Activated CD8-positive, alpha-beta memory T cell treated with anti-CD3 and anti-CD28 coated beads, Interleukin-2, amount 50 U/mL, for 24 hours (primary cell): ENCODE measurements around the gene ADGRL3.
"Not testable (repeated sequence)": the region's sequence is repeated elsewhere in the genome, so short reads cannot be mapped to it uniquely, and the experiment has no call there.

ENCODE experiments used
- DNase-seq: peaks from one replicate; pipeline ENCODE4 v3.0.0-alpha.2; 2020; ENCODE audit errors: extremely low read depth

Gene ADGRL3

DNA sequence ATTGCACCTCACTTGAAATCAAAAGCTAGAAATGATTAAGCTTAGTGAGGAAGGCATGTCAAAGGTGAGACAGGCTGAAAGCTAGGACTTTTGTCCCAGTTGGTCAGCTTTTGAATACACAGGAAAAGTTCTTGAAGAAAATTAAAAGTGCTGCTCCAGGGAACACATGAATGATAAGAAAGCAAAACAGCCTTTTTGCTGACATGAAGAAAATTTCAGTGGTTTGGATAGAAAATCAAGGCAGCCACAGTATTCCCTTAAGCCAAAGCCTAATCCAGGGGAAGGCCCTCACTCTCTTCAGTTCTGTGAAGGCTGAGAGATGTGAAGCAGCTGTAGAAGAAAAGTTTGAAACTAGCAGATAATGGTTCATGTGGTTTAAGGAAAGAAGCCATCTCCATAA, 150.8 kb downstream of the ADGRL3 start:
- no peak for DNase-seq

DNA sequence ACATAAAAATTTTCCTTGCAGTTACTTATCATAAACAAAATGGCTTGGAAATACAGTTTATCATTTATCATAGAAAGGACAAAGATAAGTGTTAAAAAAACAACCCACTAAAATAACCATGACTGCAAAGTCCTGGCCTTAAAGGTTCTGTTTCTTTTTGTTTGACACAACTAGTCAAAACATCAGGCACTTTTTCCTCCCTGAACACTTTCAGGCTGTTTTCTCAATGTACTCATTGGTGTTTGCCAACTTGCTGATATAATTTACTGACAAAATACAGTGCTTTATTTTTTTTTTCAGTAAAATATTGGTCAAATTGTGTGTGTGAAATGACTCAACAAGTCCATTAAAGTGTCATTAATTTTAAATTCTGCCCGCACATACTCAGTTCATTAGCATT, 156.6 kb downstream of the ADGRL3 start:
- DNase-seq: no peak

DNA sequence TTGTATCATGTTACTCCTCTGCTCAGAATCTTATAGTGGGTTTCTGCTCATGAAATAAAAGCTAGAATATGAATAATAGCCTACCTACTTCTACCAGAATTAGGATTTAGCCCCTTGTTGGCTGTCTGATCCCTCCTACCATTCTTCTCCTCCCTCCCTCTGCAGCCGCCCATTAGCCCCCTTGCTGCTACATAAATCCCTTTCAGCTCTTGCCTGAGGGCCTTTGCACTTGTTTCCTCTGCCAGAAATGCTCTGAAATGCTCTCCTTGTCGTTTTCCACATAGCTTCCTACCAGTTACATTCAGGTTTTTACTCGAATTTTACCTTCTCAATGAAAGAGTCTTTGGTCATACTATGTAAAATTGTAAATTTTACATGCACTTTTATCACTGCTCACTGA, 159.2 kb downstream of the ADGRL3 start:
- no peak for DNase-seq

DNA sequence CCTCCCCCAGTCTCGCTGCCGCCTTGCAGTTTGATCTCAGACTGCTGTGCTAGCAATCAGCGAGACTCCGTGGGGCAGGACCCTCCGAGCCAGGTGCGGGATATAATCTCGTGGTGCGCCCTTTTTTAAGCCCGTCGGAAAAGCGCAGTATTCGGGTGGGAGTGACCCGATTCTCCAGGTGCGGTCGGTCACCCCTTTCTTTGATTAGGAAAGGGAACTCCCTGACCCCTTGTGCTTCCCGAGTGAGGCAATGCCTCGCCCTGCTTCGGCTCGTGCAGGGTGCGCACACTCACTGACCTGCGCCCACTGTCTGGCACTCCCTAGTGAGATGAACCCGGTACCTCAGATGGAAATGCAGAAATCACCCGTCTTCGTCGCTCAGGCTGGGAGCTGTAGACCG, 172.7 kb downstream of the ADGRL3 start:
- DNase-seq: not testable (repeated sequence)

DNA sequence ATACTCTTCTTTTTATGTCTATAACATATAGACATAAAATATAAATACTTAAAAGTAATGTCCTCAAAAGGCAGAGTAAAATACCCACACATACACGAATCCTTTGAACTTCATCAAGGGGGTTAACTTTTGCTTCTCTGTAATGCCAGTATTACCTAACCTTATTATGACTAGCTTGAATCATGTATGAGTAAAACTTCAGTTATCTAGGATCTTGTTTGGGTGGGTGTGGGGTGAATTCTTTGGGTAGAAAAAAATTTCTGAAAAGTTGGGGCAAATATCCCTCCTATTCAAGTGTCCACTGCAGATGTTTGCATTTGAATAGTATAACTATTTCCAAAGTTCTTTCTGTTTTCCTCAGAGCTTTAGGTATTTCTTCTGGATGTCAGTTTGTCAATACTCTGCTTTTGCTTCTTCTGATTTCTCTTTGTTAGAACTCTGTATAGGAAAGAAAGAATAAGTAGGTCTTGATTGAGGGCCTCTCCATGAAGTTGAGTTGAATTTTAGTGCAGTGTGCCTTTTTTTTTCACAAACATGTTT, 173.8 kb downstream of the ADGRL3 start:
- DNase-seq: no peak

DNA sequence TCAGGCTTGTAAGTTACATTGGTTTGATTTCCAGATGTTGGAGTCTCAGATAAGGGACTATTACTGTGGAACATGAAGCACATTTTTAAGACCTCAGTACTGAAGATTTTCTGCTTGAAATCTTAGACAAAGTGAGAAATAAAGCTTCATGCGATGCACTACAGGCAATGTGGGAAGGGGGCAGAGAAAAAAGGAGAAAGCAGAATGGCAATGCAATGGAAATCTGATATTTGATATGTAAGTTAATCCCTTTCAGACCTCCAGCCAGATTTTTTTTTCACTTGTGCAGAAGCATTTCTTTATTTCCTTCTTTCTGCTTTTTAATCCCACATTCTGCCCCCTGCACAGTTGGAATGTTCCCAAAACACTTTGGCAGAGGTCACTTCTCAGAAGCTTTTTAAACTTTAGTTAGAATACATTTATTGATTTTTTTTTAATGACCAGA, 174.3 kb downstream of the ADGRL3 start:
- no peak for DNase-seq

DNA sequence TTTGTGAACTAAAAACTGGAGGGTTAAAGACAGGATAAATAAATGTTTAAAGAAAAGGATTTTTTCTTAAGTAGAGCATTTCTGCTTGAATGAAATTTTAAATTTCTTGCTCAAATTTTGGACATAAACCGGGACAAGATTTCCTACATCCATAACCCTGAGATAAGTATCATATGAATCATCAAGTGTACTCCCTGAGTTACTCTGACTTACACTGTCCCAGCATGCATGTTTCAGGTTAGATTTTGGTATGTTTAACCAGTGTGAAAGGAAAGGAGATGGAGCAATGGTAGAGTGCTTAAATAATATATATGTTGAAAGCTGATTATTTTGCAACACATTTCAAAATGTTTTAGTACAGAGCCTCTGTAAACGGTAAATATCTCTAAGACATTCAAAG, 175.2 kb downstream of the ADGRL3 start:
- DNase-seq: no peak

DNA sequence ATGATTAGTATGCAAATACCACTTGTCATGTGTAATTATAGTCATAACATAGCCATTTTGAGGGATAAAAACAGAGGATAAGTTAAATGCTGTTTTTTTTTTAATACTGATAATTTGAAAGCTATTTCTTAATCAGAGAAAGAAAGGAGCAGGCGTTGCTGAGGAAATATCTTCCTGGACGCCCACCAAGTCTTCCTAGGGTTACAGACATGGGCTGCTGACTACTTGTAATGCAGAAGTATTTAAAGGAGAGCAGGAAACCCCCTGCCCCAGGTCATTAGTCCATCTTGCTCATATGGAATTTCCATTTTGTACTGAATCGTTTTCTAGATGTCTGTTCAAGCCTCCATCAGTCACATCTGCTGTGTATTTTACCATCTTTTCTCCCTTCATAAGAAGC, 176.2 kb downstream of the ADGRL3 start:
- no peak for DNase-seq

DNA sequence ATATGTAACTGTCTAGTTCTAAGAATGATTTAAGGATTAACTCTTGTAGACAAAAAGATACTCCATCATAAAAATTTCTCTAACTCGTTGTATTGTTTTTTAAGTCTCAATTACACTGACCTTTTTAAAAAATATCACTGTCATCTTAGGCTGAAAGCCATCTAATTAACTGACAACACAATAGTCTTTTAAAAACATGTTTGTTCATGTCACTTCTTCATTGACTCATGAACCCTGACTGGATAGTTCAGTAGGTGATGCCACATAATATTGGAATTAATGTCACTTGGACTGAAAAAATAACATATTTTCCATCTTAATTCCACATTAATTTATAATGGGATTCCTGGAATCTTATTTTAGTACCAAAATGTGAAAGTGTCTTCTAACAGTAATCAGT, 179.3 kb downstream of the ADGRL3 start:
- DNase-seq: no peak

DNA sequence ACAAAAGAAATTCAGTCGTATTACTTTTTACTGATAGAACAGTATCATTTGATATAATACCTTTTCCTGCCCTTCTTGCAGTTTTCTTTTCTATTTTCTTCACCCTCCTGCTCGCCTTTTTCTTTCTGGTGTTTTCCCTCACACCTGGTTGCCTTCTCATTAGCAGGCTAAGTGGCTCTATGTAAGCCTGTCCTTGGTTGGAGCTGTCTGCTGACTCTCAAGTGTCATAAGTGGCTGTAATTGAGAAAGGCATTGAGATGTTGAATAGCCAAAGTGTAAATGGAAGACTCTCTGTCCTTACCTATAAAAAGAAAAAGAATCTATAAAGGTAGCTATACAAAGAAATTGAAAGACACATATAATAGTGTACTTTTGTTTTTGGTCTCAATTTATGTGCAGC, 180.7 kb downstream of the ADGRL3 start:
- DNase-seq: no peak

DNA sequence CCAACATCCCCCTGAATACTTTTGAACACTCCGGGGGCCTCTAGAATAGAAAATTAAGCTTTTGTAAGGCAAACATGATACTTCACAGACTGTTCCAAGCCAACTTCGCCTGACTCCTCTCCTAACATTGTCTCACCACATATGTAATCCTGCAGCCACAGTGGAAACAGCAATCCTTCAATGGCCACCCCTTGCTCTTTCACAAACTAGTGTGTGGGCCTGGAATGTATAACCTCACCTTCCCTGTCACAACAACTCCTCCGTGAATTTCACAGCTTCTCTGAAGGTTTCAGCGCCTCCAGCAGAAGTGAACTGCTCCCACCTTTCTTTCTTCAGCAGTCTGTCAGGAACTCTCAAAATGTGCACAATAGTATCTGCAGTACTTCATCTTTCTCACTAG, 185.1 kb downstream of the ADGRL3 start:
- DNase-seq: no peak

DNA sequence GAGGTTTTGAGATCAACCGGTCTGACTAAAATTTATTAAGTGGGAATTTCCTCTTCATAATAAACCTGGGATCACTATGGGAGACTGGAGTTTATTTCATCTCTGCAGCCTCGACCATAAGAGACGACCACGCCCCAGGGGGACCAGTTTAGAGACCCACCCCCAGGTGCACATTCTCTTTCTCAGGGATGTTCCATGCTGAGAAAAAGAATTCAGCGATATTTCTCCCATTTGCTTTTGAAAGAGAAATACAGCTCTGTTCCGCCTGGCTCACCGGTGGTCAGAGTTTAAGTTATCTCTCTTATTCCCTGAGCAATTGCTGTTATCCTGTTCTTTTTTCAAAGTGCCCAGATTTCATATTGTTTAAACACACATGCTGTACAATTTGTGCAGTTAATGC, 187.2 kb downstream of the ADGRL3 start:
- DNase-seq: not testable (repeated sequence)

DNA sequence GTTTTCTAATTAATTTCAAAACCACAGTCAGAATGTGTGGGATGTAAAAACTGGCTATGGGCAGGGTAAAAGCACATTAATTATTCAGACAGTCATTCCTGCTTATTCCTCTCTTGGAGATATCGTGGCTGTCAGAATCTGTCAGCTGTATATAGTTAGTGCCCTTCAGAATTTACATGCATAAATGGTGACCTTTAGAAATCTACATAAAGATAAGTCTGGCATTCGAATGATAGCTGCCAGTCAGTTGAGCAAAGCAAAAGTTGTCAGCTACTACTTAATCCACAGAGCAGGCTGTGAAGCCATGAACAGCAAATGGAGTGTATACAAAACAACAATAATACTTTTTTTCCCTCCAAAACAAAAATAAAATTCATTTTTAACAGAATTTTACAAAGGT, 189.5 kb downstream of the ADGRL3 start:
- DNase-seq: no peak

DNA sequence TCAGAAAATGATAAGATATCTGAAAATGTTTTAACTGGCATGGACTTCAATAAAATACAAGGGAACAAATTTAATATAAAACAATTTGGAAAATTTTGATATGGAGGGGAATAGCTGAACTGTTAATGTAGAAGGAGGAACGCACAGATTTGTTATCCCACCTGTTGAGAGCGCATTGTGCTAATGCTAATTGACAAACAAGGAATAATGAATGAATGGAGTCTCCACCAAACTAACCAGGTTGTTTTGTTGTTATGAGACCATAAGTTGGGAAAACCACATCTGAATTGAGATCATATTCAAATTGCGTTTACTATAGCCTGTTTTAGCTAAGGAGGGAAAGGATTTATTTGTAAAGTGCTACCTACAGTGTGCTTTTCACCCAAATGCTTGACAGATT, 195.6 kb downstream of the ADGRL3 start:
- no peak for DNase-seq

DNA sequence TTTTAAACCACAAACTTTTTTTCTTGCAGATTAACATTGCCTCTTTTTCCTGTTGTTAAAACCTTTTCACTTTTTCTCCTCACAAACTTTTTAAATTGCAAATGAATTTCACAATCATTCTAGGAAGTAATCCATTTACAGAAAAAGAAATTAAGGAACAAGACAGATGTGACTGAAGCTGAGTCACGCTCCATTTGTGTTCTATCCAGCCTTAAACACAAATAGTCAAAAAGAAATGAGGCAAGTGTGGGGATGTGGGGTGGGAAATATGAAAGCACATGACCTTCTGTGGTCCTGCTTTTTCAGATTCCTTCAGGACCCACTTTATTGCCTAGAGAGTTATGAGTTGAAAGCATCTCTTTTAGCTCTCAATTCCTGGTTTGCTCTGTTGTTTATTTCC, 197.0 kb downstream of the ADGRL3 start:
- DNase-seq: no peak

DNA sequence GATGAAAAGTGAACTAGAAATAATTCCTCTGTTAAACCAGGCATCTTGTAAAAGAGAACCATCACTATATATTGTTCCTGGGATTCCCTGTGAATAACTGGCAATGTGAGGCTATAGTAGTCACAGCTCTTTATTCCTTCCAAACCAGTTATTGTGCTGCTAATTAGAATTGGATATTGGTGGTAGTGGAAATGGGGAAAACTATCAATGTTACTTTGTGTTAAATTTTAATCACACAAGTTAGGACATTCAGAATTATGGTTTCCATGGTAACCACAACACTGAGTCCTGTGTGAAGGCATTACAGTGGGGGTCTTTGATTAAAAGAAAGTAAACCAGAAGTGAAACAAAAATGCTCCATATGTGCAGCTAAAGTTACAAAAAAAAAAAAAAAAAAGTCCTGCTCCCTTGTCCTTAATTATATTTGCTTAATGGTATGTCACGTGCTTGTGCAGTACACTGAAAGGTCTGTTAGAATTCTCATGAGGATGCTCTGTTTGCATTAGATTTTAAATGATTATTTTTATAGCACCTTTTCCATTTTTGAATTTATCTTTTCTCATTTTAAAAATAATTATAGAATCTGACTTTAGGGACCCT, 200.4 kb downstream of the ADGRL3 start:
- no peak for DNase-seq

DNA sequence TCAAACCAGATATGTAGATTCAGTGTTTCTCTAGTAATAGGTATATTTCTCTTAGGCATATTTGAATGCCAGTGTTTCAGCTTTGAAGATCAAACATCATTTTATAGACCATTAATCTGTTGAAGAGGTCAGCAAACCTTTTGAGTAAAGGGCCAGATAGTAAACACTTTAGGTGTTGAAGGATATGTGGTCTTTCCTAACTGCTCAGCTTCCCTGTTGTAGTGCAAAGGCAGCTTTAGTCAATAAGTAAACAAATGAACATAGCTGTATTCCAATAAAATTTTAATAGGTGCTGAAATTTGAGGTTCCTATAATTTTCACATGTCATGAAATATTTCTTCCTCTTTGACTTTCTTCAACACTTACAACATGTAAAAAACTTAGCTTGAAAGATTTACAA, 201.6 kb downstream of the ADGRL3 start:
- DNase-seq: no peak

DNA sequence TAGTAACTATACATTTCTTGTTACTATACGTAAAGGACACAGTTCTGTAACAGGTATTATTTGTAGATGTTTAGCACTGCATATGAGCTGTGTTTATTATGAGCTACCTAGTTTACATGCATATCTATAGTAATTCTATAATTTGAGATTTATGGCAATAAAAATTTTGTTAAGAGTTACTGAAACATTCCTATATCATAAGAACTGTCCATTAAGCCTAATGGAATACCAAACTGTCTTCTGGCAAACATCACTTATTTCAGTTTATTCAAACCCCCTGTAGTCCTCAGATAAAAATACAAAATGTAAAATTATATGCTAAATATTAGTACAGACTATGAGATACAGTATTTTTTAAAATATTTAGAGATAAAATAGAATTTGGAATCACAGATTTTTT, 205.2 kb downstream of the ADGRL3 start:
- no peak for DNase-seq

DNA sequence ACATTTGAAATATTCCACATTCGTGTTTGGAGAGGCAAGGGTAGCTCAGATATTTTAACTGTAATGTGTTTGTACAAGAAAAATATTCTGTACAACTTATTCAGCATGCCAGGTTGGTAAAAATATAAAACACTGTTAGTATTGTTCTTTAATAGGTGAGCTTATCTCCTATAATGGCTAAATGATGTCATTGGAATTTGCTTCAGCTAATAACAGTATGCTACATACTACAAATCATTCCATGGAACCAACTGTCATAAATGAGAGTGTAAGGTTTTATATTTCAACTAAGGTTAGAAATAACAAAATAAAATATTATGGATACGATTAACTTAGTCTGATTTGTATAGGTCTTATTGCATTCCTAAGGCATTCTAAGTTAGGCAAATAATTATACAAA, 206.6 kb downstream of the ADGRL3 start:
- no peak for DNase-seq

DNA sequence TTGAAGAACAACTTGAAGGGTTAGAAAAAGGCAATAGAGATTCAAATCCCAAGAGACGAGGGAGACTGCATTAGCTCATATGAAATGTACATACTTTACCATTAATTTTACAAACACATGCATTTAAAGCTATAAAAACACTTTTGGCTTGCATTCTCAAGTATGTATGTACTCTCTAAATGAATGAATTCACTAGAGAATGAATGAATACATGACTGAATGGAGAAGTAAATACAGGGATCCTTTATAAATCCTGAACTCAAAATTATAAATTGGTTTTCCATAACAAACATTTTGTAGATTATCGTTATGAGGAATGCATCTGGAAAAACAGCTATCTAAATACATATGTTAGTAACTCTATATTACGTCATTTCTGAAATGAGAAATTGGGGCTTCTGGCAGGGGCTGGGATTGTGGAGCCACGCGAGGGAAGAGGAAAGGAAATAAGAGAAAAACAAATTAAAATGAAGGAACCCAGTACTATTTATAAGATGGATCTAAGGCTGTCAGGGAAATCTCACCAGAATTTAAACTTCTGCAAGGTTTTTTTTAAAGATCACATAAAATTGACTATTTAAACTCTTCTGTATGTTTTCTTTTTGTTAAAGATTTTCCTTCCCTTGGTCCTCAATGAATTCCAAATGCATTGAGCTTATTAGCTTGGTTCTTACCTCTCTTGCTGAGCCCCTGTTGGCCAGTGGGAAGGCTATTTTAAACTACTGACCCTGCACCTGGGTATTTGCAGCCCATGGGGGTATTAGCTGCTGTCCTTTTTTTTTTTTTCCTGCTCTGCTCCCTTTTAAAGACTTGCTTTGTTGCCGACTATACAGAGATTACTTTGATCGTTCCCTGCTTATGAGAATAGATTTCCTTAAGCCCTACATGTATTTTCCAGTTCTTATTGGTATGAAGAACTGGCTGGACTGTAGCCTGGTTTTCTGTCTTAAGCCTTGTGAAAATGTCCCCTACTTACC, 207.8 kb downstream of the ADGRL3 start:
- DNase-seq: no peak

DNA sequence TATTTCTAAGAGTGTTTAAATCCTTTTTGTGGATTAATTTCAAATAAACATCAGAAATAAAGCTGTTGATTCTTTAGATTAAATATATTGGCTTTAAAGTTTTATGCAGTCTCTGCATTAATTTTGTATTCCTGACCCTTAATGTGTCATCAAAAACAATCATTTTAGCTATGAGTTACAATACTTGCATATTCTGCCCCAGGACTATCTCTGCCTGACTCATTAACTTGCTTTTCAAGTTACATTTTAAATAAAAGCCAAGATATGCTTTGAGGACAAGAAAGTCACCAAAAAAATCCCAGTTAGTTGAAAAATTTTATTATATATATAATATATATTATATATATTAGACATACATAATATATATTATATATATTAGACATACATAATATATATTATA, 208.7 kb downstream of the ADGRL3 start:
- no peak for DNase-seq

DNA sequence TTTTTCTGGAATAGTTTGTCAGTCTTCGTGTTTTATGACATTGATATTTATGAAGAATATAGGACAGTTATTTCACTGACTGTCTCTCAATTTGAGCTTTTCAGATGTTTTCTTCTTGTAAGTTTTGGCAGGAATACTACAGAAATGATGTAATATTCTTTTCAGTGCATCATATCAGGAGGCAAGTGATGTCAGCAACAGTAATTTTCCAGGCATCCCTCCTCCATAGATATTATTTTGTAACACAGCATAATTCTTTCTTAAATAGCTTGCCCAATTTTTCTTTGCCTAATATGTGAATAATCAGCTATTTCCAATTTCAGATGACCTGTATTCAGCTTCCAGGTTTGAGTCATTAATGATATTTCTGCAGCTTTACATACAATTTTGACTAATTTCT, 211.1 kb downstream of the ADGRL3 start:
- DNase-seq: no peak

DNA sequence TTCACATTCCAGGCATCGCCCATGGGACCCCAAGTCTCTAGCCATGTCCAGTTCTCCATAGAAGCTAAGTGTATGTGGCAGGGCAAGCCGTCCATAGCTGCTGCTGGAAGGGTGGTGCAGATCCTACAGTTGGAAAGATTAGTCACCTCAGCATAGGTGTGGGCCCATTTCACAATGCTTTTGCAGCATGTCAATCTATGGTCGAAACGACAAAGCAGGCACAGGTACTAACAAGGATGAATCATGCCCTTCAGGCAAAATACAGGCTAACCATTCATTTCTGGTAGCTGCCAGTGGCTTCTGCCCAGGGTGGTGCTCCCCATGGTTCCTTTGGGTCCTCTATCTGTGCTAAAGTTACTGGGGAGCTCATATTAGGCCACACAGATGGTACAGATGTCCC, 225.2 kb downstream of the ADGRL3 start:
- no peak for DNase-seq
